Neural cell (in vitro differentiated cells): ENCODE results near the gene ZNF577. TPM values are rescaled to one million over a fixed set of nuclear protein-coding genes. Genes with fewer than 3 reads are reported as not detected.

Experiments used
- H2AFZ ChIP-seq: fragments of 200-600, 300-800 bp; sonication (generic), shearing (Covaris generic); 2 replicates; pipeline ENCODE4 v1.6.0; 2014; ENCODE audit warnings: low read depth, mild to moderate bottlenecking, antibody characterized with exemption, low read length, moderate library complexity
- H3F3A ChIP-seq: fragments of 200-600 bp; shearing (Covaris generic); 2 replicates; pipeline ENCODE4 v1.6.1; 2016; ENCODE audit warnings: mild to moderate bottlenecking, moderate library complexity, mixed read lengths, antibody characterized with exemption, low read length; ENCODE audit not compliant: insufficient read depth, poor library complexity, severe bottlenecking
- H3K27ac ChIP-seq: fragments of 200-600, 300-800 bp; sonication (generic), shearing (Covaris generic); 2 replicates; pipeline ENCODE4 v1.5.1; 2014; ENCODE audit warnings: mild to moderate bottlenecking, low read length, moderate library complexity
- H3K27me3 ChIP-seq: fragments of 300-800, 200-600 bp; sonication (generic), shearing (Covaris generic); 2 replicates; pipeline ENCODE4 v1.6.0; 2014; ENCODE audit warnings: mild to moderate bottlenecking, low read depth, low read length, moderate library complexity; ENCODE audit not compliant: insufficient read depth
- H3K36me3 ChIP-seq: fragments of 300-800, 200-600 bp; sonication (generic), shearing (Covaris generic); 2 replicates; pipeline ENCODE4 v1.5.1; 2014; ENCODE audit warnings: mild to moderate bottlenecking, antibody characterized with exemption, low read length, moderate library complexity; ENCODE audit not compliant: insufficient read depth
- H3K4me2 ChIP-seq: fragments of 300-800, 200-600 bp; sonication (generic), shearing (Covaris generic); 2 replicates; pipeline ENCODE4 v1.6.0; 2014; ENCODE audit warnings: mild to moderate bottlenecking, low read length
- H3K4me3 ChIP-seq: fragments of 300-800, 200-600 bp; sonication (generic), shearing (Covaris generic); 2 replicates; pipeline ENCODE4 v1.5.1; 2014; ENCODE audit warnings: mild to moderate bottlenecking, low read length, moderate library complexity
- H3K79me2 ChIP-seq: fragments of 200-600 bp; shearing (Covaris generic); replicated peaks from 2 replicates; pipeline ENCODE4 v1.6.0; 2014; ENCODE audit warnings: mild to moderate bottlenecking, low read length, moderate library complexity; ENCODE audit not compliant: insufficient read depth
- H3K9ac ChIP-seq: fragments of 300-800, 200-600 bp; sonication (generic), shearing (Covaris generic); 2 replicates; pipeline ENCODE4 v1.6.1; 2016; ENCODE audit warnings: mild to moderate bottlenecking, low read length, mixed read lengths
- H3K9me2 ChIP-seq: fragments of 200-600 bp; shearing (Covaris generic); 2 replicates; pipeline ENCODE4 v1.6.1; 2016; ENCODE audit warnings: mild to moderate bottlenecking, low read length, mixed read lengths; ENCODE audit not compliant: insufficient read depth
- H3K9me3 ChIP-seq: fragments of 200-600, 300-800 bp; sonication (generic), shearing (Covaris generic); 2 replicates; pipeline ENCODE4 v1.6.1; 2016; ENCODE audit warnings: mild to moderate bottlenecking, mixed run types, low read length, moderate library complexity, mixed read lengths
- H4K20me1 ChIP-seq: fragments of 200-600 bp; shearing (Covaris generic); 2 replicates; pipeline ENCODE4 v1.6.1; 2016; ENCODE audit warnings: mild to moderate bottlenecking, mixed run types; ENCODE audit not compliant: insufficient read depth
- CTCF ChIP-seq: fragments of 450-650 bp; IDR thresholded peaks from 2 replicates; pipeline ENCODE4 v1.5.1; 2014; ENCODE audit warnings: antibody characterized with exemption, mild to moderate bottlenecking, moderate library complexity; ENCODE audit not compliant: poor library complexity, severe bottlenecking
- EP300 ChIP-seq: fragments of 450-650 bp; conservative IDR thresholded peaks from 2 replicates; pipeline ENCODE4 v1.6.1; 2014; ENCODE audit warnings: antibody characterized with exemption, mild to moderate bottlenecking, moderate library complexity; ENCODE audit not compliant: poor library complexity, severe bottlenecking
- EZH2 ChIP-seq: fragments of 200-600, 300-800 bp; shearing (Covaris generic), sonication (generic); IDR thresholded peaks from 2 replicates; pipeline ENCODE4 v1.6.1; 2014; ENCODE audit warnings: antibody characterized with exemption, low read length, borderline replicate concordance, mild to moderate bottlenecking; ENCODE audit not compliant: insufficient read depth, poor library complexity, severe bottlenecking
- MXI1 ChIP-seq: fragments of 450-650 bp; conservative IDR thresholded peaks from 2 replicates; pipeline ENCODE4 v1.6.1; 2014; ENCODE audit warnings: antibody characterized with exemption, mild to moderate bottlenecking; ENCODE audit not compliant: poor library complexity, severe bottlenecking
- POLR2AphosphoS5 ChIP-seq: IDR thresholded peaks from 2 replicates; pipeline ENCODE4 v1.6.1; 2012
- RAD21 ChIP-seq: fragments of 450-650 bp; conservative IDR thresholded peaks from 2 replicates; pipeline ENCODE4 v1.6.1; 2014; ENCODE audit warnings: antibody characterized with exemption, mild to moderate bottlenecking, moderate library complexity
- REST ChIP-seq: IDR thresholded peaks from 2 replicates; pipeline ENCODE4 v1.6.1; 2012; ENCODE audit warnings: borderline replicate concordance
- SMC3 ChIP-seq: fragments of 450-650 bp; conservative IDR thresholded peaks from 2 replicates; pipeline ENCODE4 v1.6.1; 2014; ENCODE audit warnings: antibody characterized with exemption, mild to moderate bottlenecking, moderate library complexity; ENCODE audit not compliant: poor library complexity
- TAF1 ChIP-seq: IDR thresholded peaks from 2 replicates; pipeline ENCODE4 v1.6.1; 2012; ENCODE audit warnings: low read depth
- polyA plus RNA-seq: library from polyadenylated mRNA; depleted of rRNA; stranded (reverse); fragments of >200 nt; gene quantifications from 2 replicates; pipeline ENCODE4 v1.2.3, GENCODE V29; 2014

Gene ZNF577
- polyA plus RNA-seq, 1 donor from 2014 or later, result 54.1 TPM

DNA sequence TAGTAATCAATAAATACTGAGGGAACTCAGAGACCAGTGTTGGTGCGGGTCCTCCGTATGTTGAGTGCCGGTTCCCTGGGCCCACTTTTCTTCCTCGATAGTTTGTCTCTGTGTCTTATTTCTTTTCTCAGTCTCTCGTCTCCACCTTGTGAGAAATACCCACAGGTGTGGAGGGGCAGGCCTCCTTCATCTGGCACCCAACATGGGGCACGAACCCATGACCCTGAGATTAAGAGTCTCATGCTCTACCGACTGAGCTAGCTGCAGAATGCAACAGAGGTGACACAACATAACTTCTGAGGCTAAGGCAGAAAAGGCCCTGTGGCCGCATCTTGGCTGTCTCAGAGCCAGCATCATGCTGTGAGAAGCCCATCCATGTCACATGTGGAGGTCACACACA lies 34.2 kb upstream of the ZNF577 start:
- Histone ChIP-seq H3K9me3 (peaks cover 5% of the 10 kb centered on the region), H2AFZ (no peak overlapping the region), H3K4me3 (no peak overlapping the region), H3K4me2 (no peak overlapping the region), H3K79me2 (no peaks in the 10 kb centered on the region), H3K27ac (no peak overlapping the region), H3F3A (no peaks in the 10 kb centered on the region), H3K9ac (no peak overlapping the region), H3K36me3 (no peaks in the 10 kb centered on the region), H4K20me1 (no peaks in the 10 kb centered on the region), H3K27me3 (no peaks in the 10 kb centered on the region), H3K9me2 (no peaks in the 10 kb centered on the region)
- TF ChIP-seq MXI1 (no peak), REST (no peak), EP300 (no peak), SMC3 (no peak), RAD21 (no peak), EZH2 (no peak), TAF1 (no peak), POLR2AphosphoS5 (no peak), CTCF (no peak)

DNA sequence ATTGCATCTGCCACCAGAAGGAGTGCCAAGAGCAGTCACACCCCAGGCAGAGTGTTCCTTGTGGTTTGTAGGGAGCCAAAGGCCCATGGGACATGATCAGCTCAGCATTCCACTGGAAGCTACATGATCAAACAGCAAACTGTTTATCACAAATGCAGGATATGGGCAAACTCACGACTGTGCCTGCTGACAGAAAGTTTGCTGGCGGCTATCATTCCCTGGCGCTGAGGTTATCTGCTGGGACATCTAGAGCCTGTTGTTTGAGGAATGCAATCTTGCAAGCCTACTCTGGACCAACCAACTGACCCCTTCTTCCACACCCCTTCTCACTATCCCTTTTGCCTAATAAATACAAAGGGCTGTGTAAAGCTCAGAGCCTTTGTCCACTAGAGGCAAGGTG lies 31.9 kb upstream of the ZNF577 start:
- Histone ChIP-seq H4K20me1 (no peaks in the 10 kb centered on the region), H3K27me3 (no peaks in the 10 kb centered on the region), H3K9me3 (peaks cover 5% of the 10 kb centered on the region), H3K4me2 (no peak overlapping the region), H3K4me3 (no peak overlapping the region), H3K36me3 (no peaks in the 10 kb centered on the region), H3K79me2 (no peaks in the 10 kb centered on the region), H3F3A (no peaks in the 10 kb centered on the region), H2AFZ (no peak overlapping the region), H3K9me2 (no peaks in the 10 kb centered on the region), H3K9ac (no peak overlapping the region), H3K27ac (no peak overlapping the region)
- no peak for TF ChIP-seq TAF1
- no peak for TF ChIP-seq EZH2
- TF ChIP-seq REST, result no peak
- TF ChIP-seq POLR2AphosphoS5, result no peak
- TF ChIP-seq MXI1, result no peak
- TF ChIP-seq RAD21, result no peak
